ENCODE data around the gene WDFY4.

The WDFY4 gene

DNA sequence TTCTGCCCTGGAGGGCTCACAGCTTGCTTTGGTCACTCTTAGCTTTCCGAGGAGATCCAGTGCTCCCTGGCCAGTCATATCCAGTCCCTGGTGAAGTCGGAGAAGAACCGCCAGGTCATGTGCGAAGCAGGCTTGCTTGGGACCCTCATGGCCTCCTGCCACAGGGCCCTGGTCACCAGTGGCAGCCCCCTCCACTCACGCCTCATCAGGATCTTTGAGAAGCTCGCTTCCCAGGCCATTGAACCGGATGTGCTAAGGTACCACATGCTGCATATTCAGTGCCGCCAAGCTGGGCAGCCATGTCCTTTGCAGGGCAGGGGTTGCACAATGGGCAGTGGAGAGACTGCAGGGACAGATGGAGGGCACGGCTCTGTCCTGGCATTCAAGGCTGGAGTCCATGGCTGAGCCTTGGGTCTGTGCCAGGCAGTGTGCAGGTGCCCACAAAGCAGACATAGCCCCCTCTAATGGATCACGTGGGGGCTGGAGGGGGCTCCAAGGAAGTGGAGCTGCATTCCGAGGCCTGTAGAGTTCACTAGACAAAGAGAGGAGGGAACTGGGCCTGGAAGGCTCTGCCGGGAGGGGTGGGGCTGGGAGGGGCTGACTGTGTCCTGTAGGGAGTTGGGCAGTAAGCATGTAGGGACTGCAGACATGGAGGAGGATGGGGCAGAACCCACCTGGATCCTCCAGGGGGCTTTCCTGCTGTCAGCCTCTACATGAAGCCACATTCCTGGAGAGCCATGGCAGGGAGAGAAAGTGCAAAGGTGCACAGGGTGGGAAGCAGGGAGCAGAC lies 89.9 kb downstream of the WDFY4 start:
- no peak for DNase-seq

DNA sequence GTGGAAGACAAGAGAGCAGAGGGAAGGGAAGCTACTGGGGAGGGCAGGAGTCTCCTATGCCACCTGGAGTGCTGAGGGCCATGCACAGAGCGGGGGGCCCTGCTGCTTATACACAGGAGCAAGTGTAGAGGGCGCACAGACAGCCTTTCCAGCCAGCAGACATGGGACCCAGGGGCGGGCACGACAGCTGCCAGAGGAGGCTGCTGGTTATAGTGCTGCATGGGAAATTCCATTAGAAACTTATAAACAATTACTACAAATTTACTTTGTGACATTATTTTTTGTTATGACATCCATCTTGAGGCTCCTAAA lies 90.5 kb downstream of the WDFY4 start:
- no peak for DNase-seq

DNA sequence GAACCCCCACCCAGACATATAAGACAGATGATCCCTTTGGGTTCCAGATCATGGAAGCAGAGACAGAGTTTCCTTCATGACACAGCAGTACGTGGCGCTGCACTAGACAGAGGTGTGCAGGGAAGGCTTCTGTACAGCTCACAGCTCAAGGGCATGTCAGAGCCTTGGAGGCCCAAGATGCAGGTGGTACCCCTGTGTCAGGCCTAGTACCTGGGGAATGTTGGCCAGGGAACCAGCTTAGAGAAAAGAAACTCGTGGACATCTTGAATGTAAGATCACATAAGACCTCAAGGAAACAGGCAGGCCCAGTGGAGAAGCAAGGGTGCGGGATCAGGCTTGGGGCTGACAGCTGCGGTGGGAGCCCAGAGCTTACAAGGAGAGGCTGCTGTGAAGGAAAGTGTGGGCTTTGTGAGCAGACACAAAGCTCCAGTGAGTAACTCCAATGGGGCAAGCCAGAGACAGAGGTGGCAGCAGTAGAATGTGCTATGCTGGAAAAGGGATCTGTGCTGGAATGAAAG lies 91.4 kb downstream of the WDFY4 start:
- no peak for DNase-seq

DNA sequence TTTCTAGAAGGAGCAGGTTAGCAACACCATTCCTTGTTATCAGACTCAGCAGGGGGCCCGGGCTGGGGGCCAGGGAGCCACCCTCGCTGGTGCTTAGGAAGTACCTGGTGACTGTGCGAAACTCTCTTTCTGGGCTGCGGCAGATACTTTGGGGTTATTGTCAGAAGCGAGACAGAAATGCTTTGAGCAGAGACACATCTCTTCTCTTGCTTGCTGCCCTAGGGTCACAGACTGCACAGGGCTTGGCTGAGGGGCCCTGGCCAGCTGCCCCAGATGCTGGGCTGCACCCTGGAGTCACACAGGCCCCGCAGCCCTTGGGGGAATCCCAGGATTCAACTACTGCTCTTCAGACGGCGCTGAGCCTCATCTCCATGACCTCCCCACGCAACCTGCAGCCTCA lies 91.9 kb downstream of the WDFY4 start:
- DNase-seq = no peak

DNA sequence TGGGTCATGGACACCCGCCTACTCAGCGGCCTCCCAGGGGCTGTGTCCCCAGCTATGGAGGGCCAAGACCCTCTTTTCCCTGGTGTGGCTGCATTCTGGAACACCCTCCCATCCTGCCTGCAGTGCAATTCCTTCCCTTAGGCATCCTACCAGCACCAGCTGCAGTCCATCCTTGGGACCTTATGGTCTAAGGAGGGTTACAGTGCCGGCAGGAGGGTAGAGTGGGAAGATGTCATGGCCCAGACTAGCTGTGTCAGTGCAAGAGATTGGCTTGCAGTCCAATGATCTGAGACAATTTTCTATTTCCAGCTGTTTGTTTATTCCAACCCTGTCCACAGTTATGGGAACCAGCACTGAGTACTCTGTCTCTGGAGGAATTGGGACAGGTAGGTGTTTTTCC lies 92.4 kb downstream of the WDFY4 start:
- no peak for DNase-seq

DNA sequence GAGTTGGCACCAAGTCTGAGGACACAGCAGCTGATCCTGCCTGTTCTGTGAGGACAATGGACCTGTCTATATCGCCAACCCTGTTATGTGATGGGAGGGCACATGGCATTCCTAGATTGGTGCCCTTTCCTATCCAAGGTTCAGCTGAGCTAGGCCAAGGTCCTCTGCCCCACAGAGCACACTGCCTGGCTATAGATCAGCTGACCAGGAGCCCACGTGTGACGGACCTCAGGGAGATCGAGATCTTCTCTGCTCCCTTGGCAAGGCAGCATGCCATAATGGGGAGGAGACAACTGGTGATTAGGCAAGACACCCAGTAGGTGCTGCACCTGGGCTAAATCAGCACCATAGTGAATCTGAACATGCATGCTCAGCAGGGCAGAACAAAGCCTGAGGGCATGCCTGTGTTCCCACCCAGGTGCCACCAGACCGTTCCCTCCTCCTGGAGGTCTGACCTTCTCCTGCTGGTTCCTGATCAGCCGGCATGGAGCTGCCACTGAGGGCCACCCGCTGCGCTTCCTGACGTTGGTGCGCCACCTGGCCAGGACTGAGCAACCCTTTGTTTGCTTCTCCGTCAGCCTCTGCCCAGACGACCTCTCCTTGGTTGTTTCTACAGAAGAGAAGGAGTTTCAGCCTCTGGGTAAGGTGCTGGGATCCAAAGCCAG lies 93.7 kb downstream of the WDFY4 start:
- DNase-seq = no peak

DNA sequence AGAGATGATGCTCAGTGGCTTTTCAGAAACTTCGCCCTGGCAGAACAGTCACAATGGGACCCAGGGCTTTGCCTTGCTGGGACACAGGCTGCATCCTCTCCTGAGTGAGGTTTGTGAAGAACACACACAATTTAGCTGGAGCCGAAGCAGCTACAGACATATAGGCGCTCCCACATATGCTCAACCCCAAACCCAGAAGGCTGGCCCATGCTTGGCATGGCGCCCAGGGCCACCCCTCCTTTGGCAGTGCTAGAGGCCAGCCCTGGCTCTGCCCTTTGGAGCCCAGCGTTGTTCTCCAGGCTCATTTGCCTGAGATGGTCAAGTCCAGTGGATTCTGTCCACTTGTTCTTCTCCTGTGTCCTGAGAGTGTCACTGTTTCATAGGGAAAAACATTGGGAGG lies 94.4 kb downstream of the WDFY4 start:
- DNase-seq = no peak

DNA sequence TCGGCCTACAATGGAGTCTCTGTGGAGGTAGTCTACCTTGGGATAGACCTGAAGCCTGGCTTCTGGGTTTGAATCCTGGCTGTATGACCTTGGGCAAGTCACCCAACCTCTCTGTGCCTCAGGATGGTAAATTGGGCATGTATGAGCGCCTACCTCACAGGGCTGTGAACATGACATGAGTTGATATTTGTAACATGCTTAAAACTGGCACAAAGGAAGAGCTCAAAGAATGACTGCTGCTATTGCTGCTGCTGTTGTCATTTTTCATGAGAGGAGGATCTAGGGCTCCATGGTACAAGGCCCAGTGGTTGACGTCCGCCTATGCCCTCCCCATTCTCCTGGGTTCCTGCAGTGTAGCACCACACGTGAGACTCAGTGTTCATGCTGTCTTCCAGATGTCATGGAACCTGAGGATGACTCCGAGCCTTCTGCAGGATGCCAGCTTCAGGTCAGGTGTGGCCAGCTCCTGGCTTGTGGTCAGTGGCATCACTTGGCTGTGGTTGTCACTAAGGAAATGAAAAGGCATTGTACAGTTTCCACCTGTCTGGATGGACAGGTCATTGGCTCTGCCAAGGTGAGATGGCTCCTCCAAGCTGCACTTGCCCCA lies 95.0 kb downstream of the WDFY4 start:
- no peak for DNase-seq

DNA sequence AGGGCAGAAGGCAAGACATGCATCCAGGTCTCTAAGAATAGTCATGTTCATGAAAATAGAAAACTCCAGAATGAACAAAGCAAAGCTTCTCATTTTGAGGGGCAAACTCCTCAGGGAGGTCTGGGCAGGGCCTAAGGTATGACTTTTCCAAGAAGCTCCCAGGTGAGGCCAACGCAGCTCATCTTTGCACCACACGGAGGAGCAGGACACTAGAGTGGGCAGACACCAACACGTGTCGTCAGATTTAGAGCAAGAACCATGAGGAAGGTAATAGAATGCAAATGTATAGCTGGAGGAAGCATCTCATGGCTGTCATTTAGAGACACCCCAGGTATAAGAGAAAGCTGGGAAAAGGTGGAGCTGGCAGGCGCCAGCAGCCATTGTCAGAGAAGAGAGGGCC lies 95.7 kb downstream of the WDFY4 start:
- no peak for DNase-seq

DNA sequence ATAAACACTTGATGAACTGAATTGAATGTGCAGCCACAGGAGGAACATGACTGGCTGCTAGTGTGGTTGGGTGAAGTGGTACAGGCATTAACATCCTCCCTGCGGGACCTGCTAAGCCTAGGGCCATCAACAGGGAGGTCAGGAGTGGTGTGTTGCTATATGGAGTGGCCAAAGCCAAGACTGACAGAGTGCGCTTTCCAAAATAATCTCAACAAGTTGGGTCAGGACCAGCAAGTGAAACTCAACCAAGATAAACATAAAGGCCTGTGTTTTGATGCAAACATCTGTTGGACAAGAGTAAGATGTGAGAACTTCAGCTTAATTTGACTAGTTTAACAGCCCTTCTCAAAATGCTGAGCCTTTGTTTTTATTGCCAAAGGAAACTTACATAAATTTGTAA lies 97.7 kb downstream of the WDFY4 start:
- DNase-seq = no peak

DNA sequence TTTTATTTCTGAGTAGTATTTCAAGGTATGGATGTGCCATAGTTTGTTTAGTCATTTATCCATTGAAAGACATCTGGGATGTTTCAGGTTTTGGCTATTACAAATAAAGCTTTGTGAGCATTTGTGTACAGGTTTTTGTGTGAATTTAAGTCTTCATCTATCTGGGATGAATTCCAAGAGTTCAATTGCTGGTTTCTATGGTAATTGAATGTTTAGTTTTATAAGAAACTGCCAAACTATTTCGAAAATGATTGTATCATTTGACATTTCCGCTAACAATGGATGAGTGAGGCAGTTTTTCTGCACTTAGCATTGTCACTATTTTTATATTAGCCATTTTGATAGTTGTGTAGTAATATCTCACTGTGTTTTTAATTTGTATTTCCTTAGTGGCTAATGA lies 99.4 kb downstream of the WDFY4 start:
- no peak for DNase-seq

DNA sequence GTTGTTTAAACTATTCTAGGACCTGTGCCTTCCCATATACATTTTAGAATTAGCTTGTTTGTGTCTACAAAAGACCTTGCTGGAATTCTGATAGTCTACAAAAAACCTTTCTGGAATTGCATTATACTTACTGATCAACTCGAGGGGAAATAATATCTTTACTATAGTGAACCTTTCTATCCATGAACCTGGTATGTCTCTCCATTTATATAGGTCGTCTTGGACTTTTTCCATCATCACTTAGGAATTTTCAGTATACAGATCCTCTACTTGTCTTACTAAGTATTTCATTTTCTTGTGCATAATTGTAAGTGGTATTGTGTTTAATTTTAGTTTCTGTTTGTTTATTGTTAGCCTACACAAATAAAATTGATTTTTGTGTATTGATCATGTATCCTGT lies 101.1 kb downstream of the WDFY4 start:
- no peak for DNase-seq

DNA sequence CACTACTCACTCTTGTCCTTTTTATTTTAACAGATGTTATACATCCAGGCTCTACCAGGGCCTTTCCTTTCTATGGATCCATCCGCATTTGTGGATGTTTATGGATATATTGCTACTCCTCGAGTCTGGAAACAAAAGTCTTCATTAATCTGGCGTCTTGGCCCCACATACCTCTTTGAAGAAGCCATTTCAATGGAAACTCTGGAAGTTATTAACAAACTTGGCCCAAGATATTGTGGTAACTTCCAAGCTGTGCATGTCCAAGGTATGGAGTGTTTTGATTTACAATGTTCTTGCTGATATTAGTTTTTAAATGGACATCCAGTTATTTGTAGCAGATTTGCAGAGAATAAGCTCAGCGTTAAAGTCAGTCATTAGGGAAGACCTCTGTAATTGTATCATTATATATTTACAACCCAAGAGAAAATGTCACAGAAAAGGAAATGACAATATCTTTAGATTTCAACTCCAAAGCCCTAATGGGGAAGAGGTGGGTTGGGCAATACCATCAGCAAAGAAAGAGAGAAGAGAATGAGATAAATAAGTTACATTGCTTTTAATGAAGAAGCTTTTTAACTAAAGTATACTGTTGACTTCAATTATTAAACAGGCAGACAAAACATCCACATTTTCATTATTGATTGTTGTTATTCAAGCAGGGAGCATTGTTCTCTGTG lies 102.1 kb downstream of the WDFY4 start:
- no peak for DNase-seq

DNA sequence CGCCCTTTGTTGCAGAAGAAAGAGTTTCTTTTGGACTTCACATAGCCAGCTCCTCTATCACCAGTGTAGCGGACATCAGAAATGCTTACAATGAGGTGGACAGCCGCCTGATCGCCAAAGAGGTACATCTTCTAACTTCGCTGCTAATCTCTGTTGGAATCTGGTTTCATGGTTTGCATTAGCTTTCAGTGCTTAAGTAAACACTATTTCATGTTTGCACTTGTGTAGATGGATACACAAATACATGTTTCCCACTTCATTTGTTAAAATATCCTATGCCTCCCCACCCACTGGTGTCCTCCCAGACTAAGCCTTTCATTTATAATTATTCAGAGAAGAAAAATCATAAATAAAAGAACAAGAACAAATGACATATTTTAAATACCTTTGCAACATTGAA lies 103.9 kb downstream of the WDFY4 start:
- DNase-seq = no peak

DNA sequence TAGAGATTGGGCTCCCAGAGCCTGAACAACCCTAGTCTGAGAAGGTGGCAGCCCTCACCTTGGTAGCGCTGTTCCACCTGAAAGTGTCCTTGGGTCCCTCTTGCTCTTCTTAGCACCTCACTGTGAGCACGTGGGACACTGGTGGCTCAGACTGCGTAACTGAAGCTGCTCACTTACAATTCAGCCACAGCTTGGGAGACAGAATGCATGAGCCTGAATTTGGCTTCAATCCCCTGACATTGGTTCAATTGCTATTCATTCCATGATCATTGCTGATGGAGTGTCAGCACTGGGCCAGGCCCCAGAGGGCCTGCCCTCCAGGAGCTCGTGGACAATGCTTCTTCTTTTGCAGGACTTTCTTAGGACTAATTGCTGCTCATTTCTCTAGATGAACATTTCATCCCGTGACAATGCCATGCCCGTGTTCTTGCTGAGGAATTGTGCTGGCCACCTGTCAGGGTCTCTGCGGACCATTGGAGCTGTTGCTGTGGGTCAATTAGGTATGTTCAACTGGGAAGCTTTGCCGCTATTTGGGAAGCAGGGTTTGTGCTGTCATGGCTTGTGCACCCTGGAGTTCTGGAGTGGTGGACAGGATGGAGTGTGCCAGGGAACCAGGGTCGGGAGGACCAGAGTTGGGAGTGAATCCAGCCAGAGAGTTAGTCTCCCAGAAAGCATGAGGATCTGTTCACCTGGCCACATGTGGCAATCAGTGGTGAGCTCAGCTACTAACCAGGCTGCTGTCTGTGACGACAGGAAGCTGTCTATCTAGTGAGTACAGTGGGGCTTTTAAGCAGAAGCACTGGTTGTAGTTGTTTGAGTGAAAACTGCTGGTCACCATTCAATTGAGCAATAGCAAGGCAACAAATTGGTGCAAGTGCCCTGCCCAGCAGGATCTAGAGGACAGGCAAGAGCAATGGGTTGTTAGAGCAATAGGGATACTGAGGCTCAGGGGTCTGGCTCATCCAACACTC lies 105.1 kb downstream of the WDFY4 start:
- DNase-seq = no peak

DNA sequence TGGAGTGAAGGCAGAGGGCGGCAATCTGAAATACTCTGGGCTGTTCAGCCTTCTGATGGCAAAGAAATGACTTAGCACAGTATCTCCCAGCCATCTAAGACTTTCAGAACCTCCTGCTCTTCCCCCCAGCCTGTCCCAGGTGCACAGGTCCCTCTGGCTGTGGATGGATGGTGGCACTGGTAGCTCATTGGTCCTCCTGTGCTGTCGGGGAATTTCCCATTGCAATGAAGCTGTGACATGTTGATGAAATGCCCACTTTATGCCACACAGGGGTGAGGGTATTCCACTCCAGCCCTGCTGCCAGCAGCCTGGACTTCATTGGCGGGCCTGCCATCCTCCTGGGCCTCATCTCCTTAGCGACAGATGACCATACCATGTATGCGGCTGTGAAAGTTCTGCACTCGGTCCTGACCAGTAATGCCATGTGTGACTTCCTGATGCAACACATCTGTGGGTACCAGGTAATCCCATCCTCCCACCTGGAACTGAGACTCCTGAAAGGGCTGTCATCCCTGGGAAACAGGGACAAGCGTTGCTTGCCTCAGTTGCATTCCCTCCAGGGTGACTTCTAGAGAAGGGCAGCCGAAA lies 105.9 kb downstream of the WDFY4 start:
- DNase-seq = no peak

DNA sequence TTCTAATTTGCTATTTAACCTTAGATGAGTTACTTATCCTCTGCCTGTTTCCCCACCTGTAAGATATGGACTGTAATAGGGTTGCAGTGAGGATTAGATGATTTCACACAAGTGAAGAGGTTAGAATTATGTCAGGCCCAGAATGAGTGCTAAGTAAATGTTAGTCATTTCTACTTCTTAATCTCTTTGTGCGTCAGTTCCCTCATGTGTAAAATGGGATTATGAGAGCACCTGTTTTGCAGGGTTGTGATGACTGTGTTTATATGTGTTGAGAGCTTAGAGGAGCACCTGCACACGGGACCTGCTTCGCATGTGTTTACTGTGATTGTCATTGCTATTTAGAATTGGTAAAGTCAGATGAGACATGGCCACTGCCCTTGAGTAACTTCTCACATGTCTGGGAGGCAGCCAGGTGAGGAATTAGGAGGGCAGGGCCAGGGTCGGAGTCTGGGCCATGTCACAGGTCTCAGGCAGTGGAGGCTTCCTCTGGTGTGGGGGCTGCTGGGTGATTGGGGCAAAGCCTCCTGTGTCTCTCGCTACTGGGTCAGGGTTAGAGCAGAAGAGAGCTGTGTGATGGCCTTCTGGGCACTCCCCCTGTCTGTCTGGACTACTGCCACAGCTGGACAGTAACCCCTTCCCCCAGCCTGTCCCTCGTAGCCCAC lies 106.7 kb downstream of the WDFY4 start:
- DNase-seq = no peak

DNA sequence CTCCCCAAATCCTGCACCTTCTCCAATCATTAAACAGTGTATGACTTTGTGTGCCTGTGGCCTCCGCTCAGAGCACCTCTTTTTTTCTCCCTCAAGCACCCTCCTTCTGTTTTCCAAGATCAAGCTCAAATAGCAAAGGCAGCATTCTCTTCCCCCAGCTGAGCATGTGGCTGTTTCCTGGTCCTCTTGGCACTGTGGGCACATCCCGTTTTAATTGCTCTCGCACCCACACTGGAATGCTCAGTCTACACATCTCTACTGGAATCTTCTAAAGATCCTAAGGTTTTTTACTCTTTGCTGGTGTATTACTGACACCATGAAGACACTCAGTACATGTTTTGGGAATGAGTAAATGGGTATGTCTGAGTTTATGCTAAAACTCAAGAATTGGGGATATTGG lies 107.4 kb downstream of the WDFY4 start:
- DNase-seq = no peak

DNA sequence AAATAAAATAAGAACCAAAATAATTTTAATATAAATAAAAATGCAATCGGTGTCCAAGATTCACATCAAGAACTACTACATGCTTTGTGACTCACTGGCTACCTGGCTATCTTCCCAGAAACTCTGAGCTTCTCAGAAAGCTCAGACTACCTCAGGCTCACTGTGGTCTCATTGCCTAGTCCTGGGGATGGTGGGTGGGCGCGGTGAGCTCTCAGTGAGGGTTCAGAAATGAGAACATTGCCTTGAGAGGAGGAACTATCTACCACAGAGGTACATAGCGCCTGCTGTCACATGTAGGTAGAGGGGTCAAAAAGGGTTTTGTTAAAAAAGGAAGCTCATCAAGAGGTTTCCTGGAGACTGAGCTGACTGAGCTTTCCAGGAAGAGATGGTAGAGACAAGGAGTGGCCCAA lies 108.0 kb downstream of the WDFY4 start:
- DNase-seq = no peak

DNA sequence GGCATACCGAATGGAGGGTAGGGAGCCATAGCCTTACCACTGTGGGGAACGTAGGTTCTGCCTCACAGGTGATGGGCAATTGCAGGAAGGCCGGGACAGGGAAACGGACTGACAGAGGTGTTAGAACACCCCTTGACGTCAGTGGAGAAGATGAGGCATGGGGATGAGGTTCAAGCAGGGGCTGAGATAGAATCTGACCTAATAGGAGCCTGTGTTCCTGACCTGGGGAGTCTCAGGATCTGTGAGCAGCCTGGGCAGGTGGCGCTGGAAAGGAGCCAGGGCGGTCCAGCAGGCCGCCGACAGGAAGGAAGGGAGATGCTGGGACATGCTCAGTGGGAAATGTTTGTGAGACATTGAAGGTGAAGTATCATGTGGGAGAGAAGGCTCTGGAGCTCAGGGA lies 109.4 kb downstream of the WDFY4 start:
- DNase-seq = no peak

DNA sequence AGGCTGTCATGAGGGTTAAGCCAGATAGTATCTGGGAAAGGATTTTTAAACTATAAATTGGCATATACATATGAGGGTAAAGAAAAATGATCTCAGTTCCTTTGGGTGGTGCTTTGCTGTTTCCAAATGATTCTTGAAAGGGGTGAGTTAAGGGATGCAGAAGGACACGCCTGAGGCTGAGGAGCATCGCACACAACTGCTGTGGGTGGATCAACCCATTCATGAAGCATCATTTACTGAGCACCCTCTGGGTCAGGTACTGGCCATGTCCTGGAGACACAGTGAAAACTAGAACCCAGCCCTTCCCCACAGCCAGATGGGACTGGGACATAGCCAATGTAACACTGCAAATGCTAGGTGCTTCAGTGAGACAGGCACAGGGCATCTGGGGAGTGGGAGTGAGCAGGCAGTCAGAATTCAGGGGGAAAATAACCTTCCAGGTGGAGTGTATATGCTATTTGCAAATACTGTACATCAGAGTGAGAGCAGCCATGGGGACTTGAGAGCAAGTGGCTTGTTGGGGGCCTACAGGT lies 112.1 kb downstream of the WDFY4 start:
- no peak for DNase-seq
